ENCODE results near the gene CELSR3.
A peak's percentile ranks its signal among the peaks of the same experiment; 100 is the strongest.

The CELSR3 gene

DNA sequence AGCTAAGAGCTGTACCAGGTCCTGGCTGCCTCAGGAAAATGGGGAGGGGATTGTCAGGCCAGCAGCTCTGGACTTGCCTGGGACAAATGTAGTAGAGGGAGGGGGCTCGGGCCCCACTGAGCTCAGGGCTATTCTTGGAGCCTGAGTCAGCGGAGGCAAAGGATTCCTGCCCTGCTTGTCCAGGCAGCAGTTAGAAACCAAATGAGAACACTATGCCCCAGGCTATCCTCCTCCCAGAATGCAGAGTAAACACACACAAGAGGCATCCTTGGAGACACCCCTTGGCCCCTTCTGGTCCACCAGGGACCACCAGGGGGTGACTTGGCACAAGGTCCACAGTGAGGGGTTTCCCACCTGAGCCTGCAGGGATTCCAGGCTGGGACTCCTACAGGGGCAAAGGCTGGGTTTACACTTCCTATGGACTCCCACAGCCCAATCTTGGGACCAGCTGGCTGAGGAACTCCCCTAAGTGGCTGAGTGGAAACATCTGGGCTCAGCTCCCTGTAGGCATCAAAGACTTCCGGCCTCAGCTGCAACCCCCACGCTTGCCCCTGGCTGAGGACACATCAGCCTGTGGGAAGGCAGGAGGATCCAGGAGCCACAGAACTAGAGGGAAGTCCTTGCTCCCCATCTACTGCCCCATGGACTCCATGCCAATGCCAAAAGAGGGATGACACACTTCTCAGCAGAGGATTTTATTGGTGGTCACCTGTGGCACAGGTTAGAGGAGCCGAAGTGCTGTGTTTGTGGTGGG is 64.2 kb downstream of the CELSR3 start:
- no peak overlapping the region for H3K4me3 ChIP-seq (ENCODE audit: low read depth, low read length)
- DNase-seq (ENCODE audit: low read depth) = peak; percentile 7
- TF ChIP-seq, protein P1, sequence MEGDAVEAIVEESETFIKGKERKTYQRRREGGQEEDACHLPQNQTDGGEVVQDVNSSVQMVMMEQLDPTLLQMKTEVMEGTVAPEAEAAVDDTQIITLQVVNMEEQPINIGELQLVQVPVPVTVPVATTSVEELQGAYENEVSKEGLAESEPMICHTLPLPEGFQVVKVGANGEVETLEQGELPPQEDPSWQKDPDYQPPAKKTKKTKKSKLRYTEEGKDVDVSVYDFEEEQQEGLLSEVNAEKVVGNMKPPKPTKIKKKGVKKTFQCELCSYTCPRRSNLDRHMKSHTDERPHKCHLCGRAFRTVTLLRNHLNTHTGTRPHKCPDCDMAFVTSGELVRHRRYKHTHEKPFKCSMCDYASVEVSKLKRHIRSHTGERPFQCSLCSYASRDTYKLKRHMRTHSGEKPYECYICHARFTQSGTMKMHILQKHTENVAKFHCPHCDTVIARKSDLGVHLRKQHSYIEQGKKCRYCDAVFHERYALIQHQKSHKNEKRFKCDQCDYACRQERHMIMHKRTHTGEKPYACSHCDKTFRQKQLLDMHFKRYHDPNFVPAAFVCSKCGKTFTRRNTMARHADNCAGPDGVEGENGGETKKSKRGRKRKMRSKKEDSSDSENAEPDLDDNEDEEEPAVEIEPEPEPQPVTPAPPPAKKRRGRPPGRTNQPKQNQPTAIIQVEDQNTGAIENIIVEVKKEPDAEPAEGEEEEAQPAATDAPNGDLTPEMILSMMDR (IDR thresholded peaks at IDR 0.05; ENCODE audit: control insufficient read depth, extremely low read depth, insufficient read depth) = no peak

DNA sequence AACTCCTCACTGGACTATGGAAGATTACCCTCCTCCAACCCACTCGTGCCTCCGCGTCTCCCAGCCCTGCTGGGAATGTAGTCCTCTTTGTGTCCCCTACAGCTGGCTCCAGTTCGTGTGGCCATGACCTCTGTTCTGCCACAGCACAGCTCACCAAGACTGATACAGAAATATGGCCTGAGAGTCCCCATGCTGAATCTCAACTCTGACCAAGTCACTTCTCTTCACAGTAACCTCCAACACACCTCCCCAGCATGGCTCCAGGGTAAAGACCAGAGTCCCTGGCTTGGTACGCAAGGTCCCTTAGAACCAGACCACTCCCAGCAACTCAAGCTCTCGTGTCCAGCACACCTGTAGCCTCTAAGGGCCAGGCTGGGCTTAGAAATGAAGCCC is 65.3 kb downstream of the CELSR3 start:
- H3K4me3 ChIP-seq (ENCODE audit: low read depth, low read length) = no peak overlapping the region
- TF ChIP-seq, protein P1 (IDR thresholded peaks at IDR 0.05; ENCODE audit: control insufficient read depth, extremely low read depth, insufficient read depth) = no peak
- no peak for DNase-seq (ENCODE audit: low read depth)

DNA sequence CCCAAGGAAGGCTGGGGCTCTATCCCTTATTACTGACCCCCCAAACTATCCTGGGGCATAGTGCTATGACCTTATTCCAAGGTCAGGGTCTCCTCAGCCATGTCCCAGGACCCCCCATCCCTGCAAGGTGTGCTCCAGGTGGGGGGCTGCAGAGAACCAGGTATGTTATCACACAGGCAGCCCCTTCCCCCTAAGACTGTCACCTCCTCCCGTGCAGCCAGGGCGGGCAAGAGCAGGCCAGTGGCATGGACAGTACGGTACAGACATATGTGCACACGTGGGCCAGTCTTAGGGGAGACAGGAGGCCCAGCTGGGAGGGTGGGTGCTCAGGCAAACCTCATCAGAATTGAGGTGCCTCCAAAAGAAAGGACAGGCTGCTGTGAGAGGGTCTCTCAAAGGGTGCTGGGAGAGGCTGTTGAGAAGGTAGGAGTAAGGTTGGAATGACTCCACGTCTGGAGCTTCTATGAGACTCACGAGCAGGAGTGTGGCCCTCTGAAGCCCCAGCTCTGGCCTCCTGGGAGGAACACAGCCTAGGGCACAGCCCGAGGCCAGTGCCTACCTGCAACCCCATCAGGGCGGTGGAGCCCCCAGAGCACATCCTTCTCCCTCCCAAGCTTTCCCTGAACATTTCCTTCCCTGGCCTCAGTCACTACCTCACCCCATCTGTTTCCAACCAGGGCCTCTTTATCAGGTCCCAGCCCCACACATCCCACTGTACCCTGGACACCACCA is 65.8 kb downstream of the CELSR3 start:
- TF ChIP-seq, protein P1 (IDR thresholded peaks at IDR 0.05; ENCODE audit: control insufficient read depth, extremely low read depth, insufficient read depth) = no peak
- H3K4me3 ChIP-seq (ENCODE audit: low read depth, low read length) = no peak overlapping the region
- DNase-seq (ENCODE audit: low read depth) = no peak

- no peak for DNase-seq (ENCODE audit: low read depth)
- TF ChIP-seq, protein P1 (IDR thresholded peaks at IDR 0.05; ENCODE audit: control insufficient read depth, extremely low read depth, insufficient read depth) = no peak
- no peak overlapping the region for H3K4me3 ChIP-seq (ENCODE audit: low read depth, low read length)
Measured at GRCh38 chr3:48596157-48596556, 66.5 kb downstream of the CELSR3 start.

DNA sequence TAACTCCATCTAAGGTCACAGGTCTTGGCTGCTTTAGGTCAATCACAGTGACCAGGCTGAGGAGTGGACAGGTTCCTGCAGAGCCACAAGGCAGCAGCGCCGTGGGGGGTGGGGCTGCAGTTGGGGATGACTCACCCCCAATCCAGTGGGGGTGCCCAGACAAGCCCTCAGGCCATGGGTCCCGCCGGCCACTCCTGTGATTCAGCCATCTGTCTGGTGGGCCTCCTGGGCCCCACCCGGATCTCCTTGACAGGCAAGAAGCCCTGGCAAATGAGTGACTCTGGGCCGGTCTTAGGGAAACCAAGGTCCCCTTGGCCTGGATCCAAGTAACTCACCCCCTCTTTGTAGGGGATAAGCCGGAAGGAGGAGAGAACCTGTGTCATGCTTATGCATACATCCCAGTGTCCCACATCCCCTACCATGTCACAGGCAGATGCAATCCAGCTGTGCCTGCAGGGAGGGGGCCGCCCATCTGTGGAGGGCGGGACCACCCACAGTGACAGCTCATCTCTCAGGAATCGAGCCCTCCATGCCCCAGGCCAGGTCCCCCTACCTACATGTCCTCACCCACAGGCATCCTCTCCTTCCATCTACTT is 67.1 kb downstream of the CELSR3 start:
- no peak overlapping the region for H3K4me3 ChIP-seq (ENCODE audit: low read depth, low read length)
- no peak for DNase-seq (ENCODE audit: low read depth)
- TF ChIP-seq, protein P1 (IDR thresholded peaks at IDR 0.05; ENCODE audit: control insufficient read depth, extremely low read depth, insufficient read depth) = no peak

DNA sequence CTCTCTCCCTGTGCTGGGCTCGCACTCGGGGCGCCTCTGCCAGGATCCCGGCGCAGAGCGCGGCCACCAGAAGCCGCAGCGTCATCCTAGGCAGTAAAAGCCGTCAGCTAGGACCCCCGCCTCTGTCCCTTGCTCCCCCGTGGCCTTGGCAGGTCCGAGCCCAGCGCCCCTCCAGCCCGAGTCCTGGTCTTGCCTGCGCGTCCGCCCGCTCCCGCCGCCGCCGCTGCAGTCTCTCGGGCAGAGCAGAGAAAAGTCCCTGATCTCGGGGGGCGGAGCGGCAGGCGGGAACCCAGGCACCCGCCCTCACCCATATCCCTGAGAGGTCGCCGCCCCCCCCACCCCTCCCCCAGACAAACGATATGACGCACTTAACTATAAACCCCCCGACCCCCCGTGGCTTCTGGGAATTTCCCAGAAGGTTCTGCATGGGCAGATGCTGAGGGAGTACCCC is 67.6 kb downstream of the CELSR3 start, which contains the start of gene COL7A1:
Gene COL7A1 (minus strand): TSS at position 255 of the 451 bp plus-strand sequence. CDS start 170 bp downstream, at position 85.
- no peak for DNase-seq (ENCODE audit: low read depth)
- TF ChIP-seq, protein P1 (IDR thresholded peaks at IDR 0.05; ENCODE audit: control insufficient read depth, extremely low read depth, insufficient read depth) = no peak
- H3K4me3 ChIP-seq (ENCODE audit: low read depth, low read length) = no peak within 1 kb of the TSS
